ENCODE results near the gene LRRC23. TPM values are rescaled to one million over a fixed set of nuclear protein-coding genes. Genes with fewer than 3 reads are reported as not detected.

LRRC23 gene
- total RNA-seq, 3 donors from 2014 or later (not counting 1 experiment from before 2014, with no cell fraction given), result 8.1 to 16.8 (median 9.8) TPM

- H3K4me1 Mint-ChIP-seq, result peaks cover 16 to 41% of the 10 kb centered on the region in 2 donors
- ATAC-seq, result no peak
- intact Hi-C loops (cut with micrococcal nuclease), result loop anchor here (2.0 kb wide), 1 partner anchor 43 kb away; the partner anchor contains the start of gene SPSB2
- Histone ChIP-seq H3K36me3 (ENCODE audit: control insufficient read depth, insufficient read depth, low read length) (no peaks in the 10 kb centered on the region), H3K27me3 (ENCODE audit: control insufficient read depth, insufficient read depth, low read length) (no peaks in the 10 kb centered on the region), H3K9me3 (ENCODE audit: control insufficient read depth, insufficient read depth, low read length) (no peaks in the 10 kb centered on the region), H3K4me1 (ENCODE audit: control insufficient read depth, insufficient read depth, low read length) (peaks cover 16% of the 10 kb centered on the region), H3K4me3 (ENCODE audit: low read length) (no peak overlapping the region), H3K27ac (ENCODE audit: low read length) (no peak overlapping the region)
- DNase-seq, result no peak
- 90% methylated on average over 14 of the region's 14 CpGs for WGBS (ENCODE audit: insufficient coverage)
- no peaks in the 10 kb centered on the region for H3K9me3 Mint-ChIP-seq
- no peak for TF ChIP-seq CTCF (IDR thresholded peaks at IDR 0.05)
- H3K27me3 Mint-ChIP-seq (ENCODE audit: low read depth in 2 of 2), result peaks cover 0 to 6% of the 10 kb centered on the region in 2 donors
- no peak overlapping the region for H3K27ac Mint-ChIP-seq
- H3K4me3 Mint-ChIP-seq, result peak overlapping the region; percentile 94
- no peaks in the 10 kb centered on the region for H3K36me3 Mint-ChIP-seq
Measured at GRCh38 chr12:6915789-6916285, 11.2 kb downstream of the LRRC23 start.

GRCh38 chr12:6916426-6917200, 12.0 kb downstream of the LRRC23 start:
- H3K27me3 ChIP-seq (ENCODE audit: control insufficient read depth, insufficient read depth, low read length), result no peaks in the 10 kb centered on the region
- Mint-ChIP-seq H3K4me1 (peaks cover 16 to 41% of the 10 kb centered on the region in 2 donors), H3K4me3 (no peak overlapping the region), H3K27ac (peak overlapping the region in 1 of 2 donors; percentile 3), H3K36me3 (no peaks in the 10 kb centered on the region), H3K27me3 (ENCODE audit: low read depth in 2 of 2) (peaks cover 0 to 6% of the 10 kb centered on the region in 2 donors), H3K9me3 (no peaks in the 10 kb centered on the region)
- H3K4me1 ChIP-seq (ENCODE audit: control insufficient read depth, insufficient read depth, low read length), result peaks cover 16% of the 10 kb centered on the region
- intact Hi-C loops (cut with micrococcal nuclease), result no loop called here
- H3K4me3 ChIP-seq (ENCODE audit: low read length), result no peak overlapping the region
- H3K9me3 ChIP-seq (ENCODE audit: control insufficient read depth, insufficient read depth, low read length), result no peaks in the 10 kb centered on the region
- H3K27ac ChIP-seq (ENCODE audit: low read length), result no peak overlapping the region
- 98% methylated on average over 11 of the region's 11 CpGs for WGBS (ENCODE audit: insufficient coverage)
- ATAC-seq, result no peak
- no peak for TF ChIP-seq CTCF (IDR thresholded peaks at IDR 0.05)
- no peak for DNase-seq
- H3K36me3 ChIP-seq (ENCODE audit: control insufficient read depth, insufficient read depth, low read length), result no peaks in the 10 kb centered on the region

GRCh38 chr12:6917491-6918231, 13.0 kb downstream of the LRRC23 start:
- DNase-seq (no peak), ATAC-seq (no peak)
- Histone ChIP-seq H3K27ac (ENCODE audit: low read length) (no peak overlapping the region), H3K9me3 (ENCODE audit: control insufficient read depth, insufficient read depth, low read length) (no peaks in the 10 kb centered on the region), H3K27me3 (ENCODE audit: control insufficient read depth, insufficient read depth, low read length) (no peaks in the 10 kb centered on the region), H3K36me3 (ENCODE audit: control insufficient read depth, insufficient read depth, low read length) (no peaks in the 10 kb centered on the region), H3K4me1 (ENCODE audit: control insufficient read depth, insufficient read depth, low read length) (peaks cover 23% of the 10 kb centered on the region), H3K4me3 (ENCODE audit: low read length) (no peak overlapping the region)
- intact Hi-C loops (cut with micrococcal nuclease), result no loop called here
- no peak overlapping the region for H3K4me3 Mint-ChIP-seq
- peaks cover 16 to 39% of the 10 kb centered on the region in 2 donors for H3K4me1 Mint-ChIP-seq
- H3K27me3 Mint-ChIP-seq (ENCODE audit: low read depth in 2 of 2), result peaks cover 0 to 6% of the 10 kb centered on the region in 2 donors
- no peaks in the 10 kb centered on the region for H3K9me3 Mint-ChIP-seq
- no peaks in the 10 kb centered on the region for H3K36me3 Mint-ChIP-seq
- H3K27ac Mint-ChIP-seq, result peak overlapping the region in 1 of 2 donors; percentile 3
- 94% methylated on average over 14 of the region's 14 CpGs for WGBS (ENCODE audit: insufficient coverage)
- TF ChIP-seq CTCF (IDR thresholded peaks at IDR 0.05), result no peak
